H1 (cell line): ENCODE measurements around the gene ASAP3.

Source experiments
- NRF1 ChIP-seq: IDR thresholded peaks from 2 replicates; pipeline ENCODE4 v1.6.1; 2011; ENCODE audit warnings: mild to moderate bottlenecking, low read depth, low read length, improper control_type of control experiment
- RFX5 ChIP-seq: IDR thresholded peaks from 2 replicates; pipeline ENCODE4 v1.6.1; 2011; ENCODE audit warnings: low read depth, low read length, improper control_type of control experiment, borderline replicate concordance
- TCF12 ChIP-seq: IDR thresholded peaks from 2 replicates; pipeline ENCODE4 v1.6.1; 2011; ENCODE audit warnings: low read depth, mild to moderate bottlenecking, low read length
- TF ChIP-seq, protein P1 (sequence below), 3 experiments: IDR thresholded peaks; 1 replicate in 2 of 3; 2 replicates in 1 of 3; pipeline versions ENCODE4 v1.5.1 to v1.6.1; 2011; ENCODE audit warnings: low read length in 3 of 3, mild to moderate bottlenecking in 3 of 3, inconsistent platforms in 2 of 3, low read depth in 1 of 3, moderate library complexity in 1 of 3; ENCODE audit not compliant: insufficient read depth in 1 of 3; ENCODE audit errors: control extremely low read depth in 1 of 3

DNA sequence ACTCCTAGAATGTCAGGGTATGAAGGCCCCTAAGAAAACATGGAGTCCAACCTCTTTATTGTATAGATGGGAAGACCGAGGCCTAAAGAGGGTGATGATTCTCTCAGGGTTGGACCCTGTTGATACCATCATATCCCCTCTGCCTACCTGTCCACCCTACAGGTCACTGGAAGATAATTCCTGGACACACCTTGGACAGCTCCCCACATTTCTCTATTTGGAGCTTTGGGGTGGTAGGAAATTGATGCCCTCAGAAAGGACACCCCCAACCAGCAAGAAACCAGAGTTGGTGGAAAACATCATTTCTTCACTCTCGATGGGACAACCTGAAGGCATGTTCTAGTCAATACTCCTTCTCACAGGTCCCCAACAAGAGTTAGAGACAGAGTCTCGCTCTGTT lies 56.4 kb downstream of the ASAP3 start:
- TF ChIP-seq RFX5 (no peak), NRF1 (no peak), TCF12 (no peak)
- TF ChIP-seq, protein P1, sequence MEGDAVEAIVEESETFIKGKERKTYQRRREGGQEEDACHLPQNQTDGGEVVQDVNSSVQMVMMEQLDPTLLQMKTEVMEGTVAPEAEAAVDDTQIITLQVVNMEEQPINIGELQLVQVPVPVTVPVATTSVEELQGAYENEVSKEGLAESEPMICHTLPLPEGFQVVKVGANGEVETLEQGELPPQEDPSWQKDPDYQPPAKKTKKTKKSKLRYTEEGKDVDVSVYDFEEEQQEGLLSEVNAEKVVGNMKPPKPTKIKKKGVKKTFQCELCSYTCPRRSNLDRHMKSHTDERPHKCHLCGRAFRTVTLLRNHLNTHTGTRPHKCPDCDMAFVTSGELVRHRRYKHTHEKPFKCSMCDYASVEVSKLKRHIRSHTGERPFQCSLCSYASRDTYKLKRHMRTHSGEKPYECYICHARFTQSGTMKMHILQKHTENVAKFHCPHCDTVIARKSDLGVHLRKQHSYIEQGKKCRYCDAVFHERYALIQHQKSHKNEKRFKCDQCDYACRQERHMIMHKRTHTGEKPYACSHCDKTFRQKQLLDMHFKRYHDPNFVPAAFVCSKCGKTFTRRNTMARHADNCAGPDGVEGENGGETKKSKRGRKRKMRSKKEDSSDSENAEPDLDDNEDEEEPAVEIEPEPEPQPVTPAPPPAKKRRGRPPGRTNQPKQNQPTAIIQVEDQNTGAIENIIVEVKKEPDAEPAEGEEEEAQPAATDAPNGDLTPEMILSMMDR (IDR thresholded peaks at IDR 0.05; ENCODE audit: control extremely low read depth in 1 of 3, insufficient read depth in 1 of 3, low read depth in 1 of 3, low read length in 3 of 3) = no peak
